ENCODE measurements around the gene AP1M2.

The AP1M2 gene

GRCh38 chr19:10611907-10612306 lies 24.8 kb upstream of the AP1M2 start:
- Mint-ChIP-seq H3K36me3 (no peaks in the 10 kb centered on the region), H3K27ac (no peak overlapping the region), H3K27me3 (no peaks in the 10 kb centered on the region), H3K4me1 (ENCODE audit: low read depth) (peaks cover 38% of the 10 kb centered on the region), H3K4me3 (no peak overlapping the region), H3K9me3 (ENCODE audit: low read depth) (no peaks in the 10 kb centered on the region)

- peak overlapping the region; percentile 97 for H3K4me3 Mint-ChIP-seq
- peaks cover 28% of the 10 kb centered on the region for H3K4me1 Mint-ChIP-seq (ENCODE audit: low read depth)
- no peaks in the 10 kb centered on the region for H3K9me3 Mint-ChIP-seq (ENCODE audit: low read depth)
- H3K27ac Mint-ChIP-seq, result peak overlapping the region; percentile 99
- H3K36me3 Mint-ChIP-seq, result no peaks in the 10 kb centered on the region
- no peaks in the 10 kb centered on the region for H3K27me3 Mint-ChIP-seq
Measured at GRCh38 chr19:10604460-10604980, 17.4 kb upstream of the AP1M2 start.

DNA sequence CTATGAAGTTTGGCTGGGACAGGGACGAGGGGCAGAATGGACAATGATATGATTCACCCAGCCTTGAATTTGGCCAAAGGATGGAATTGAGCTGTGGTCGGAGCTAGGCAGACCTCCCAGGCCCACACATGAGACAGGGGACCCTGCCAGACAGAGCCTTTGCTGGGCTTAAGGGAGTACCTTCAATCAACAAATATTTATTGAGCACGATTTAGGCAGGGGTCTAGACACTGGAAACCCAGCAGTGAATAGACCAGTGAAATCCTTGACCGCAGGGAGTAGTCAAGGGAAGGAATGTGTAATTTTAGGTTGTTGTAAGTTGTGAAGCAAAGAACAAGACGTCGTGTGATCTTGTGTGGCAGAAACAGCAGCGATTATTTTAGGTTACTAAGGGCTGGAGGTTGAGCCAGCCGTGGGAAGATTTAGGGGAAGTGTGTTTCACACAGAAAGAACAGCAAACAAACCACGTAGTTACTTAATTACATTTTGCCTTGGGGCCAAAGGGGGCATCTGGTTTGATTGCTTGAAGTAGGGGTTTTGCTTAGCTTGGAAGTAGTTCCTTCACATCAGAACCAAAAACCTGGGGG lies 16.9 kb upstream of the AP1M2 start:
- Mint-ChIP-seq H3K27ac (peak overlapping the region; percentile 99), H3K4me1 (ENCODE audit: low read depth) (peaks cover 28% of the 10 kb centered on the region), H3K27me3 (no peaks in the 10 kb centered on the region), H3K4me3 (peak overlapping the region; percentile 97), H3K9me3 (ENCODE audit: low read depth) (no peaks in the 10 kb centered on the region), H3K36me3 (no peaks in the 10 kb centered on the region)

- no peaks in the 10 kb centered on the region for H3K27me3 Mint-ChIP-seq
- H3K27ac Mint-ChIP-seq, result peak overlapping the region; percentile 99
- peaks cover 27% of the 10 kb centered on the region for H3K4me1 Mint-ChIP-seq (ENCODE audit: low read depth)
- H3K4me3 Mint-ChIP-seq, result peak overlapping the region; percentile 97
- H3K9me3 Mint-ChIP-seq (ENCODE audit: low read depth), result no peaks in the 10 kb centered on the region
- H3K36me3 Mint-ChIP-seq, result no peaks in the 10 kb centered on the region
Measured at GRCh38 chr19:10603084-10603872, 16.2 kb upstream of the AP1M2 start.

DNA sequence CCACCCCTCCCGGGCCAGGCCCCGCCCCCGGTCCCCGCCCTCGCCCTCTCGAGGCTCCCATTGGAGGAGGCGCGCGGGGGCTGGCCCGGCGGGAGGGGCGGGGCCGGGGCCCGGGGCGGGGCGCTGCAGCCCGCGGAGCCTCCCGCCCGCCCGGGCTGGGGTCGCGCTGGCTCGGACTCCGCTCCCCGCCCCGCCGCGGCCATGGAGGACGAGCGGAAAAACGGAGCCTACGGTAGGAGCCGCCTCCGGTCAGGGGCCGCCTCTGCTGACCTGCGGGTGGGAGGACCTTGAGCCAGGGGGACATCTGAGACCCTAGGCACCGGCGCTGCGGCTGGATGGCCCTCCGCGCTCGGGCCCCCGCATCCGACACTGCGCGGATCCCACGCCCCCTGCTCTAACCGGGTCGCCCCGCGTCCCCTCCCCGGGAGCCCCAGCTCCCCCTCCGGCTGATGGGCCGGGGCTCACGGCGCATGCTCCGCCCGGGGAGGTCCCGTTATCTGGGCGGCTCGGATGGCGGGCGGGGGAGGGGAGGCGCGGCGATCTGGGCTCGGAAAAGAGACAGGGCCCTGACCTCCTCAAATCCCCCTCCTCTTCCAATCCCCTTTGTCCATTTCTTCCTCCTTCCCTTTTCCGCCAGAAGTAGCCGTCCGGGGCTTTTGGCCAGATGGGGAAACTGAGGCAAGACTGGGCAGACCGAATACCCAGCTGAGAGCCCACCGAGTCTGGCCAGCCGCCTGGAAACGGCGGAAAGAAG lies 15.4 kb upstream of the AP1M2 start:
- H3K27me3 Mint-ChIP-seq, result no peaks in the 10 kb centered on the region

DNA sequence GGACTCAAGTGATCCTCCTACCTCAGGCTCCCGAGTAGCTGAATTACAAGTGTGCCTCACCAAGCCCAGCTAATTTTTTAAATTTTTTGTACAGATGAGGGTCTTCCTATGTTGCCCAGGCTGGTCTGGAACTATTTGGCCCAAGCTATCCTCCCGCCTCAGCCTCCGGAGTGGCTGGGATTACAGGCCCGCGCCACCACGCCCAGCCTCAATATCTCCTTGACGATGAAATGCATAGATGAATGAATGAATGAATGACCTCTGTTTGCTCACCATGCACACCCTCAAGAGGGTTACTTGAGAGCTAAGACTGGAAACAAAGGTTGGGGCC lies 14.9 kb upstream of the AP1M2 start:
- Mint-ChIP-seq H3K36me3 (no peaks in the 10 kb centered on the region), H3K4me1 (ENCODE audit: low read depth) (peaks cover 23% of the 10 kb centered on the region), H3K27me3 (no peaks in the 10 kb centered on the region), H3K9me3 (ENCODE audit: low read depth) (no peaks in the 10 kb centered on the region), H3K4me3 (peak overlapping the region; percentile 86), H3K27ac (peak overlapping the region; percentile 85)

More for the DNA sequence above, 15.4 kb upstream of the AP1M2 start:
- Mint-ChIP-seq H3K27ac (peak overlapping the region; percentile 99), H3K4me3 (peak overlapping the region; percentile 97), H3K9me3 (ENCODE audit: low read depth) (no peaks in the 10 kb centered on the region), H3K4me1 (ENCODE audit: low read depth) (peaks cover 26% of the 10 kb centered on the region), H3K36me3 (no peaks in the 10 kb centered on the region)

DNA sequence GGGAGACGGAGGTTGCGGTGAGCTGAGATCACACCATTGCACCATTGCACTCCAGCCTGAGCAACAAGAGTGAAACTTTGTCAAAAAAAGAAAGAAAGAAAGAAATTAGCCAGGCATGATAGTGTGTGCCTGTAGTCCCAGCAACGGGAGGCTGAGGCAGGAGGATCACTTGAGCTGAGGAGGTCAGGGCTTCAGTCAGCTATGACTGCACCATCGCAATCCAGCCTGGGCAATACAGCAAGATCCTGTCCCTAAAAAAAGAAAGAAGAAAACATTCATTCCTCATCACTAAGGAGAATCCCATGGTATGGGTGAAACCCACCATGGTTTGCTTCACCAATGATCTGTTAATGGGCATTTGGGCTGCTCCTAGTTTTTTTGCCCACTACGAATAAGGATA lies 13.0 kb upstream of the AP1M2 start:
- H3K36me3 Mint-ChIP-seq, result no peaks in the 10 kb centered on the region
- no peak overlapping the region for H3K27ac Mint-ChIP-seq
- H3K4me1 Mint-ChIP-seq (ENCODE audit: low read depth), result peaks cover 31% of the 10 kb centered on the region
- H3K9me3 Mint-ChIP-seq (ENCODE audit: low read depth), result no peaks in the 10 kb centered on the region
- H3K27me3 Mint-ChIP-seq, result no peaks in the 10 kb centered on the region
- peak overlapping the region; percentile 48 for H3K4me3 Mint-ChIP-seq

- no peaks in the 10 kb centered on the region for H3K36me3 Mint-ChIP-seq
- H3K4me3 Mint-ChIP-seq, result no peak overlapping the region
- no peak overlapping the region for H3K27ac Mint-ChIP-seq
- no peaks in the 10 kb centered on the region for H3K9me3 Mint-ChIP-seq (ENCODE audit: low read depth)
- peaks cover 3% of the 10 kb centered on the region for H3K27me3 Mint-ChIP-seq
- peaks cover 14% of the 10 kb centered on the region for H3K4me1 Mint-ChIP-seq (ENCODE audit: low read depth)
Measured at GRCh38 chr19:10593820-10594637, 6.9 kb upstream of the AP1M2 start.

GRCh38 chr19:10593148-10593547 lies 6.0 kb upstream of the AP1M2 start:
- no peaks in the 10 kb centered on the region for H3K36me3 Mint-ChIP-seq
- H3K27ac Mint-ChIP-seq, result no peak overlapping the region
- H3K4me1 Mint-ChIP-seq (ENCODE audit: low read depth), result peaks cover 14% of the 10 kb centered on the region
- no peaks in the 10 kb centered on the region for H3K9me3 Mint-ChIP-seq (ENCODE audit: low read depth)
- peaks cover 3% of the 10 kb centered on the region for H3K27me3 Mint-ChIP-seq
- H3K4me3 Mint-ChIP-seq, result no peak overlapping the region

DNA sequence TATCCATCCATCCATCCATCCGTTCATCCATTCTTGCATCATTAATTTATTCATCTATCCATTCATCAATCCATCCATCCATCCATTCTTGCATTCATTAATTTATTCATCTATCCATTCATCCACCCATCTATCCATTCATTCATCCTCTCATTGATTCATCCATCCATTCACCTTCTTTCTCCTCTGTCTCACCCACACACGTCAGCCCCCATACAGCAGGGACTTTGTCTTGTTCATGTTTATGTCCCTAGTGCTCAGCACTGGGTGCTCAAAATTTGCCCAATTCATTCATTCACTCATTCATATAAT lies 683 bp upstream of the AP1M2 start:
- H3K36me3 Mint-ChIP-seq, result peaks cover 3% of the 10 kb centered on the region
- peaks cover 9% of the 10 kb centered on the region for H3K27me3 Mint-ChIP-seq
- H3K9me3 Mint-ChIP-seq (ENCODE audit: low read depth), result no peaks in the 10 kb centered on the region
- H3K4me3 Mint-ChIP-seq, result no peak overlapping the region
- H3K27ac Mint-ChIP-seq, result no peak overlapping the region
- H3K4me1 Mint-ChIP-seq (ENCODE audit: low read depth), result peaks cover 8% of the 10 kb centered on the region

DNA sequence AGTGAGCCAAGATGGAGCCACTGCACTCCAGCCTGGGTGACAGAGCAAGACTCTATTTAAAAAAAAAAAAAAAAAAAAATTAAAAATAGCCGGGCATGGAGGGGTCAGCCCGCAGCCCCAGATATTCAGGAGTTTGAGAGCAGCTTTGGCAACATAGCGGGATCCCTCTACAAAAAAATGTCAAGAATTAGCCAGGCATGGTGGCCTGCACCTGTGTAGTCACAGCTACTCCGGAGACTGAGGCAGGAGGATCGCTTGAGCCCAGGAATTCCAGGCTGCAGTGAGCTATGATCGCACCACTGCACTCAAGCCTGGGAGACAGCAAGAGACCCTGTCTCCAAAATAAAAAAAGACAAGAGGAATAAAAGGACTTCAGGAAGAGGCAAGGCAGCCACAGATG lies 716 bp downstream of the AP1M2 start:
- no peak overlapping the region for H3K27ac Mint-ChIP-seq
- H3K4me3 Mint-ChIP-seq, result no peak overlapping the region
- peaks cover 8% of the 10 kb centered on the region for H3K4me1 Mint-ChIP-seq (ENCODE audit: low read depth)
- no peaks in the 10 kb centered on the region for H3K9me3 Mint-ChIP-seq (ENCODE audit: low read depth)
- H3K27me3 Mint-ChIP-seq, result peaks cover 9% of the 10 kb centered on the region
- H3K36me3 Mint-ChIP-seq, result peaks cover 3% of the 10 kb centered on the region

GRCh38 chr19:10583036-10583776 lies 3.9 kb downstream of the AP1M2 start:
- peaks cover 3% of the 10 kb centered on the region for H3K36me3 Mint-ChIP-seq
- H3K4me3 Mint-ChIP-seq, result no peak overlapping the region
- no peak overlapping the region for H3K27ac Mint-ChIP-seq
- H3K27me3 Mint-ChIP-seq, result peaks cover 6% of the 10 kb centered on the region
- peaks cover 13% of the 10 kb centered on the region for H3K4me1 Mint-ChIP-seq (ENCODE audit: low read depth)
- H3K9me3 Mint-ChIP-seq (ENCODE audit: low read depth), result no peaks in the 10 kb centered on the region

DNA sequence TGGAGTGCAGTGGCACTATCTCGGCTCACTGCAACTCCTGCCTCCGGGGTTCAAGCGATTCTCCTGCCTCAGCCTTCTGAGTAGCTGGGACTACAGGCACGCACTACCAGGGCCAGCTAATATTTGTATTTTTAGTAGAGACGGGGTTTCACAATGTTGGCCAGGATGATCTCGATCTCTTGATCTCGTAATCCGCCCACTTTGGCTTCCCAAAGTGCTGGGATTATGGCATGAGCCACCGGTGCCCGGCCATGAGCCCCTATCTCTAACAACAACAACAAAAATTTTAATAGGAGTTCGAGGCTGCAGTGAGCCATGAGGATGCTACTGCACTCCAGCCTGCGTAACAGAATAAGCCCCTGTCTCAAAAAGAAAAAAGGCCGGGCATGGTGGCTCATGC lies 5.0 kb downstream of the AP1M2 start:
- Mint-ChIP-seq H3K4me1 (ENCODE audit: low read depth) (peaks cover 7% of the 10 kb centered on the region), H3K4me3 (no peak overlapping the region), H3K36me3 (no peaks in the 10 kb centered on the region), H3K9me3 (ENCODE audit: low read depth) (no peaks in the 10 kb centered on the region), H3K27me3 (no peaks in the 10 kb centered on the region), H3K27ac (no peak overlapping the region)

DNA sequence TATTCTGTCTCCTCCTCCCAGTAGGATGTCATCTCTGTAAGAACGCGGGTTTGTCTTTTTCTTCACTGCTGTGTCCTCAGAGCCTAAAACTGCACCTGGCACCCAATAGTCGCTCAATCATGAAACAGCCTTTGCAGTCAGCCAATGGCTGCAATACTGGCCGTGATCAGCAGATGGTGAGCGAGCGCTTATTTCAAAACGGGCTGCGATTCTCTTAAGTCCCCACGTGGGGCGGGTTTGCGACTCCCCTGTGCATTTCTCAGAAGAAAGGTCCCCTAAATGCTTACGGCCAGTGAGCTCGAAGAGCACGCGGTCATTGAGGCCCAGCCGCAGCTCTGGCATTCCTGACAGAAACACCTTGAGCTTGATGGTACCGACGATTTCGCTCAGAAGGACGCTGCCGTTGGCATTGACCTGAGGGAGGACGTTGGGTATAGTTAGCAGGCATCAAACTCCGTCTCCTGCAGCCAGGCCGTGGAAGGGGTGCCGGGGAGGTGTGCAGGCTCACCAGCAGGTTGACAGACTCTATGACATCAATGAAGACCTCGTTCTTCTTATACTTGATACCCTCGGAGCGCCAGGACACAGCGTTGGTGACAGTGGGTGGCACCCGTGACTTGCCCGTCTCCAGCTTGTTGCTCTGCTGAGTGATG lies 6.0 kb downstream of the AP1M2 start:
- Mint-ChIP-seq H3K36me3 (no peaks in the 10 kb centered on the region), H3K9me3 (ENCODE audit: low read depth) (no peaks in the 10 kb centered on the region), H3K27me3 (no peaks in the 10 kb centered on the region), H3K4me1 (ENCODE audit: low read depth) (peaks cover 7% of the 10 kb centered on the region), H3K27ac (no peak overlapping the region), H3K4me3 (no peak overlapping the region)

All from activated naive CD8-positive, alpha-beta T cell (primary cell).